ENCODE measurements around the gene NUDC.

DNA sequence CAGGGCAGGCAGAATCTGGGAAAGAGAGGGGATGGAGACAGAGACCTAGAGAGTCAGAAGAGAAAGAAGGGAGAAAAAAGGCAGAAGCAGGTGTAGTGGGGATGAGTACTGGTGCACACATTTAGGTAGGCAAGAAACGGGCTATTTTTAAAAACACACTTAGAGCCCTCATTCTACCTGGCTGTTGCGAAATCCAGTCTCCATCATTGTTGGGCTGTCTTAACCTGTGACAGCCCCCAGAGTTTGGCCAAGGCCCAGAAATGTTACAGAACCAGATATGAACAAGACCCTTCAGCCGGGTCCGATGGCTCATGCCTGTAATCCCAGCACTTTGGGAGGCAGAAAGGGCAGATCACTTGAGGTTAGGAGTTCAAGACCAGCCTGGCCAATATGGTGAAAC is 51.3 kb downstream of the NUDC start:
- TF ChIP-seq ZFP36 (IDR thresholded peaks at IDR 0.05; ENCODE audit: borderline replicate concordance, low read depth, low read length, partially characterized antibody), result no peak
- TF ChIP-seq RAD51 (IDR thresholded peaks at IDR 0.05; ENCODE audit: borderline replicate concordance), result no peak
- TF ChIP-seq ZC3H4 (CRISPR knock-in tag; IDR thresholded peaks at IDR 0.05; ENCODE audit: borderline replicate concordance), result no peak
- TF ChIP-seq ZNF326 (CRISPR knock-in tag; IDR thresholded peaks at IDR 0.05; ENCODE audit: borderline replicate concordance), result no peak
- TF ChIP-seq, protein P1, sequence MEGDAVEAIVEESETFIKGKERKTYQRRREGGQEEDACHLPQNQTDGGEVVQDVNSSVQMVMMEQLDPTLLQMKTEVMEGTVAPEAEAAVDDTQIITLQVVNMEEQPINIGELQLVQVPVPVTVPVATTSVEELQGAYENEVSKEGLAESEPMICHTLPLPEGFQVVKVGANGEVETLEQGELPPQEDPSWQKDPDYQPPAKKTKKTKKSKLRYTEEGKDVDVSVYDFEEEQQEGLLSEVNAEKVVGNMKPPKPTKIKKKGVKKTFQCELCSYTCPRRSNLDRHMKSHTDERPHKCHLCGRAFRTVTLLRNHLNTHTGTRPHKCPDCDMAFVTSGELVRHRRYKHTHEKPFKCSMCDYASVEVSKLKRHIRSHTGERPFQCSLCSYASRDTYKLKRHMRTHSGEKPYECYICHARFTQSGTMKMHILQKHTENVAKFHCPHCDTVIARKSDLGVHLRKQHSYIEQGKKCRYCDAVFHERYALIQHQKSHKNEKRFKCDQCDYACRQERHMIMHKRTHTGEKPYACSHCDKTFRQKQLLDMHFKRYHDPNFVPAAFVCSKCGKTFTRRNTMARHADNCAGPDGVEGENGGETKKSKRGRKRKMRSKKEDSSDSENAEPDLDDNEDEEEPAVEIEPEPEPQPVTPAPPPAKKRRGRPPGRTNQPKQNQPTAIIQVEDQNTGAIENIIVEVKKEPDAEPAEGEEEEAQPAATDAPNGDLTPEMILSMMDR (CRISPR knock-in tag; IDR thresholded peaks at IDR 0.05), result no peak
- TF ChIP-seq, protein P2, sequence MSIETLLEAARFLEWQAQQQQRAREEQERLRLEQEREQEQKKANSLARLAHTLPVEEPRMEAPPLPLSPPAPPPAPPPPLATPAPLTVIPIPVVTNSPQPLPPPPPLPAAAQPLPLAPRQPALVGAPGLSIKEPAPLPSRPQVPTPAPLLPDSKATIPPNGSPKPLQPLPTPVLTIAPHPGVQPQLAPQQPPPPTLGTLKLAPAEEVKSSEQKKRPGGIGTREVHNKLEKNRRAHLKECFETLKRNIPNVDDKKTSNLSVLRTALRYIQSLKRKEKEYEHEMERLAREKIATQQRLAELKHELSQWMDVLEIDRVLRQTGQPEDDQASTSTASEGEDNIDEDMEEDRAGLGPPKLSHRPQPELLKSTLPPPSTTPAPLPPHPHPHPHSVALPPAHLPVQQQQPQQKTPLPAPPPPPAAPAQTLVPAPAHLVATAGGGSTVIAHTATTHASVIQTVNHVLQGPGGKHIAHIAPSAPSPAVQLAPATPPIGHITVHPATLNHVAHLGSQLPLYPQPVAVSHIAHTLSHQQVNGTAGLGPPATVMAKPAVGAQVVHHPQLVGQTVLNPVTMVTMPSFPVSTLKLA (IDR thresholded peaks at IDR 0.05), result no peak
- TF ChIP-seq RFXANK (CRISPR knock-in tag; IDR thresholded peaks at IDR 0.05), result no peak
- no peak for TF ChIP-seq SIX4 (CRISPR knock-in tag; IDR thresholded peaks at IDR 0.05)
- TF ChIP-seq, protein P3, sequence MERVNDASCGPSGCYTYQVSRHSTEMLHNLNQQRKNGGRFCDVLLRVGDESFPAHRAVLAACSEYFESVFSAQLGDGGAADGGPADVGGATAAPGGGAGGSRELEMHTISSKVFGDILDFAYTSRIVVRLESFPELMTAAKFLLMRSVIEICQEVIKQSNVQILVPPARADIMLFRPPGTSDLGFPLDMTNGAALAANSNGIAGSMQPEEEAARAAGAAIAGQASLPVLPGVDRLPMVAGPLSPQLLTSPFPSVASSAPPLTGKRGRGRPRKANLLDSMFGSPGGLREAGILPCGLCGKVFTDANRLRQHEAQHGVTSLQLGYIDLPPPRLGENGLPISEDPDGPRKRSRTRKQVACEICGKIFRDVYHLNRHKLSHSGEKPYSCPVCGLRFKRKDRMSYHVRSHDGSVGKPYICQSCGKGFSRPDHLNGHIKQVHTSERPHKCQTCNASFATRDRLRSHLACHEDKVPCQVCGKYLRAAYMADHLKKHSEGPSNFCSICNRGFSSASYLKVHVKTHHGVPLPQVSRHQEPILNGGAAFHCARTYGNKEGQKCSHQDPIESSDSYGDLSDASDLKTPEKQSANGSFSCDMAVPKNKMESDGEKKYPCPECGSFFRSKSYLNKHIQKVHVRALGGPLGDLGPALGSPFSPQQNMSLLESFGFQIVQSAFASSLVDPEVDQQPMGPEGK (CRISPR knock-in tag; IDR thresholded peaks at IDR 0.05), result no peak

Data from HepG2 (cell line).